GM03348 (cell line): ENCODE results near the gene ZC2HC1B.
A peak's percentile ranks its signal among the peaks of the same experiment; 100 is the strongest.
"Not testable (repeated sequence)": the region's sequence is repeated elsewhere in the genome, so short reads cannot be mapped to it uniquely, and the experiment has no call there.

ENCODE experiments used
- DNase-seq: peaks from one replicate; pipeline ENCODE4 v3.0.0; 2012; ENCODE audit warnings: low spot score

ZC2HC1B gene

DNA sequence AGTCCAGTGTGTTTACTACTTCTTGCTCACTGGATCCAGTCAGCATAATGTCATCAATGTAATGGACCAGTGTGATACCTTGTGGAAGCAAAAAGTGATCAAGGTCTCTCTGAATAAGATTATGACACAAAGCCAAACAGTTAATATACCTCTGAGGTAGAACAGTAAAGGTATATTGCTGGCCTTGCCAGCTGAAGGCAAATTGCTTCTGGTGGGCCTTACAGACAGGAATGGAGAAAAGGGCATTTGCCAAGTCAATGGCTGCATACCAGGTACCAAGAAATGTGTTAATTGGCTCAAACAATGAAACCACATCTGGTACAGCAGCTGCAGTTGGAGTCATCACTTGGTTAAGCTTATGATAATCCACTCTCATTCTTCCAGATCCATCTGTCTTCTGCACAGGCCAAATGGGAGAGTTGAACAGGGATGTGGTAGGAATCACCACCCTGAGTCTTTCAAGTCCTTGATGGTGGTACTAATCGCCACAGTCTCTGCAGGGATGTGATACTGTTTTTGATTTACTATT, 7.0 kb downstream of the ZC2HC1B start:
- DNase-seq, result not testable (repeated sequence)

- no peak for DNase-seq
These were observed 7.9 kb downstream of the ZC2HC1B start for GRCh38 chr6:143872201-143872600.

DNA sequence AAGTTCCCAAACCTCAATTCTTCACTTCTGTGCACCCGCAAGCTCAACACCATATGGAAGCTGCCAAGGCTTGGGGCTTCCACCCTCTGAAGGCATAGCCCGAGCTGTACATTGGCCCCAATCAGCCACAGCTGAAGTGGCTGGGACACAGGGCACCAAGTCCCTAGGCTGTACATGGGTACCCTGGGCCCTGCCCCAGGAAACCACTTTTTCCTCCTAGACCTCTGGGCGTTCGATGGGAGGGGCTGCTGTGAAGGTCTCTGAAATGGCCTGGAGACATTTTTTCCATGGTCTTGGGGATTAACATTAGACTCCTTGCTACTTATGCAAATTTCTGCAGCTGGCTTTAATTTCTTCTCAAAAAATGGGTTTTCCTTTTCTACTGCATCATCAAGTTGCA, 9.3 kb downstream of the ZC2HC1B start:
- not testable (repeated sequence) for DNase-seq

DNA sequence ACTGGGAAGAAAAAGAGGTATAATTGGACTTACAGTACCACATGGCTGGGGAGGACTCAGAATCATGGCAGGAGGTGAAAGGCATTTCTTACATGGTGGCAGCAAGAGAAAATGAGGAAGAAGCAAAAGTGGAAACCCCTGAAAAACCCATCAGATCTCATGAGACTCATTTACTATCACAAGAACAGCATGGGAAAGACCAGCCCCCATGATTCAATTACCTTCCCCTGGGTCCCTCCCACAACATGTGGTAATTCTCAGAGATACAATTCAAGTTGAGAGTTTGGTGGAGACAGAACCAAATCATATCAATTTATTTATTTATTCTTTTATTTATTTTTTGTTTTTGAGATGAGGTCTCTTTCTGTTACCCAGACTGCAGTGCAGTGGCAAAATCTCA, 10.2 kb downstream of the ZC2HC1B start:
- not testable (repeated sequence) for DNase-seq

DNA sequence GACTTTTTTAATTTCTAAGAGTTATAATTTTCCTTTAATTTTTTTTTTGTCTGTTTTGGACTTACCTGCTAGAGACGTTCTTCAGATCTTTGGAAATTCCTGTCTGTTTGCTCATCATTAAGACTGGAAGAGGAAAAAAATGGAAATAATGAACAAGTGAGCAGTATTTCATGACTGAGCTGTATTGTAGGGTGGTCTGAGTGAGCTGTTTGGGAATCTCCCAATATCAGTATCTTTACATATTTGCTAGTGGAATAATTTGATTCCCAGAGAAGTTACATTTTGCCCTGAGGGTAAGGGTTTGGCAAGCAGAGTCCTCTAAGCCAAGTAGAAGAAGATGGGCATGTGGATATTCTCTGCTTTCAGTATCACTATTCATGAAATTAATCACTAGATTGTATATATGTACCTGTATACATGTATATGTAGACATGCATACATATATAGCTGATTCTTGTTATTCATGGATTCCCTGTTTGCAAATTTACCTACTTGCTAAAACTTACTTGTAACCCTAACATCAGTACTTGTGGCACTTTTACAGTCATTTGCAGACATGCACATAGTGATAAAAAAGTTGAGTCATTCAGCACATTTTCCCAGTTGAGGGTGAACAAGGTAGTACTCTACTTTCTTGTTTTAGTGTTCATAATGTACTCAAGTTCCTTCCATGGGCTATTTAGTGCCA, 13.5 kb downstream of the ZC2HC1B start:
- DNase-seq, result no peak

DNA sequence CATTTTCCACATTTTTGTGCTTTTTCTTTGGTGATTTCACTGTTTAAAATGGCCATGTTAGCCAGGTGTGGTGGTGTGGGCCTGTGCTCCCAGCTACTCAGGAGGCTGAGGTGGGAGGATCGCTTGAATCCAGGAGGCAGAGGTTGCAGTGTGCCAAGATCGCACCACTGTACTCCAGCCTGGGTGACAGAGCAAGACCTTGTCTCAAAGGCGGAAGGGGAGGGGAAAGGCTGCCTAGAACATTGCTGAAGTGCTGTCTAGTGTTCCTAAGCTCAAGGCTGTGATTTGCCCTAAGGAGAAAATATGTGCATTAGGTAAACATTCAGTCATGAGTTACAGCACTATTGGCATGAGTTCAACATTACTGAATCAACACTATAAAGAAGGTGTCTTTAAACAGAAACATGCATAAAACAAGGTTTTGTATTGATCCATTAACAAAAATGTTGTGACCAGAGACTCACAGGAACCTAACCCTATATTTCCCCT, 14.0 kb downstream of the ZC2HC1B start:
- no peak for DNase-seq

DNA sequence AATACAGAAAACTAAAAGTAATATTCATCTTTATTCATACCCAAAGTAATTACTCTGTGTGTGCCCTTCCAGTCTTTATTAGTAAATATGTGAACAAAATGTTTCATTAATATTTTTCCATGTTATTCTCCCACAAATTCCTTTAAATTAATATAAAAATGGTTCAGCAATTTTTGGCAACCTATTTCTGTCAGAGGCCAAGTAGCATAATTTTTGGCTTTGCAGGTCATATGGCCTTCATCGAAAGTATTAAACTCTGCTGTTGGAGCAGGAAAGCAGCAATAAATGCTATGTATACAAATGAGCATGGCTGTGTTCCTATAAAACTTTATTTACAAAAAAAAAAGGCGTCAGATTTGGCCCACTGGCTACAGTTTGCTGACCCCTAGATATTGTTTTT, 16.1 kb downstream of the ZC2HC1B start:
- DNase-seq, result no peak

DNA sequence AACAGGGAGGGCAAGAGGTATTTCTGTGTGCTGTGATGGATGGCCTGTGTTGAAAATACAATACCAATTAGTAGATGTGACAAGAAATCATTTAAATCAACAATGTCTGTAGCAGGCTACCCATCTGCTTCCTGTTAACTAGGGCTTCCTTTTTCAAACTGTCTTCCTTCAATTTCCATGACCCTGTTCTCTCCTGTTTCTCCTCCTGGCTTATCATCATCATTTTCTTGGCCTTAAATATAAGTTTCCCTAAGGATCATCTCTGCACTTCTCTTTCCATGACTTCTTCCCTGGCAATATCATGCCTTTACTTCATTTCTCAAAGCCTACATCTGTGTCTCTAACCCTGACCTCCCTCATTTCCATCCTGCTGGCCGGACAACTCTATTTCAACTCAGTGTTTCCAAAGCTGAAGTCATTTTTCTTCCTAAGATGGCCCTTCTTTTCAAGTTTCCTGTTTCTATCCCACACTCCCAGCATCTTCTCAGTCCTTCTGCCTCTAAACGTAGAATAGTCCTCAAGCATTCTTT, 18.2 kb downstream of the ZC2HC1B start:
- DNase-seq, result no peak

DNA sequence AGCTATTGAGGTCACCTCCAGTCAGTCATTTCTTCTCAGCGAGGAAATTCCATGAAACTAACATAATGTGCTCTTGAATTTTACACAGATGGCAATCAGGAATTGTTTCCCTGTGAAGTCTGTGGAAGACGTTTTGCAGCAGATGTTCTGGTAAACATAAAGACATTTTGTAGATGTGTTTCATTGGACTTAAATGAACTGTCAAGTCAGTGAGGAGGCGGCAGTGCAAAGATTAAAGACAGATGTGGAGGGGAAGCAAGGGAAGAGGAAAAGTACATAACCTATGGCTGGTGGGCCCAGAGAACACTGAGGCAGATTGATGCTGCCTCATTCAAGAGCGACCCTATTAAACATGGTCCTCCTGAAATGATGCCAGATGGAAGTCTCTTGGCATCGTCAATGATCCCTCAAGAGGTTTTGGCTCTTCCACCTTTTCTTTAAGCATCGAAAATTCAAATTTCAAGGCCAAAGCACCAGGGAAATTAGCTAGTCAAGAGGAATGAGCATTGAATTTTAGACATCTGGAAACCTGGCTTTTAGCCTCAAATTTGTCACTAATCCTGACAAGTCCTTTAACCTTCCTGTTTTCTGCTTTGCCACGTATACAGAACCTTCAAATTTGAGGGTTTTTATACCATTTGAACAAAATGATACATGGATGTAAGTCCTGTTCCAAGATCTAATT, 20.1 kb downstream of the ZC2HC1B start:
- peak; percentile 16 for DNase-seq

- no peak for DNase-seq
These were observed 20.8 kb downstream of the ZC2HC1B start for GRCh38 chr6:143885116-143885515.

DNA sequence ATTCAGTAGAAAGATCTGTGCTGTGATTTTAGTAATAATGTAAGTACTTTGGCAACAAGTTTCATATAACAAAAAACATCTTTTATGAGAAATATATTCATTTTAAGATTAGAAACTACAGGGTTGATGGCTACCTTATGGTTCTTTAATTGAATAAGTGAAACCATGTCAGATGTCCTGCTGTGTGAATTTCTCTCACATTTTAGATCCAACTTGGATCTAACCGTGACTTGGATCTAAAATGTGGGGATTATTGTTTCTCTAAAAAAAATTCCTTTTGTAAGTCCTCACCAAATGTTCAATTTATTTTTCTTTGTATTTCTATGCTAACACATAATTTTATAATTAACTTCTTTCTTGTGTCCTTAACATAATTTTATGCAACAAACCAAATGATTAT, 30.4 kb downstream of the ZC2HC1B start:
- DNase-seq, result no peak

DNA sequence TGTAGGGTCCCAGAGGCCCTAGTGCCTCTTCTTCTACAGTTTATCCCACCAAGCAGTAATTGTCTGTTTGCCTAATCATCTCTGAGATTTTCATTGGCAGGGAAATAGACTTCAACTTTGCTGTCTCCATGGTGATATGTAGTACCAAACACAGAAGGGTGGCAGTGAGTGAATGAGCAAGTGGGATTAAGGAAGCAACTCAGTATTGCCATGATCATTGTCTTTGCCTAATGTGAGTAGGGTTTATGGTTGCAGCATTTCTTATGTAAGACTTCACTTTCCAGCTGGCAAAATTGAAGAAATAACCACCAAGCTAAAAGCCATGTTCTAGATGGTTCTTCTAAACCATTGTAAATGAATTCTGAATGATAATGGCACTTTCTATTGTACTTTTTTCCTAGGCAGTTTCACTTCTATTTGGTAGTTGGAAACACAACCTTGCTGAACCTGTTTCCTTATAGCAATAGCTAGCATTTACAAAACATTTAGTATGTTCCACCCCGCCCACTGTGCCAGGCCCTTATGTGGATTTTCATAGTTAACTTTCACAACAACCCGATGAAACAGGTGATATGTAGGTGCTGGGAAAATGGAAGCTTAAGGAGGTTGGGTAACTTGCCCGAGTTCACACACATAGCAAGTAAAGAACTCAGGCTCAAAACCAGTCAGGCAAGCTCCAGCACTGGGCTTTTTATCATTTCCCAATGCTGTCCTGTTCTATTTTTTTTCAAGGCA, 32.0 kb downstream of the ZC2HC1B start:
- no peak for DNase-seq

DNA sequence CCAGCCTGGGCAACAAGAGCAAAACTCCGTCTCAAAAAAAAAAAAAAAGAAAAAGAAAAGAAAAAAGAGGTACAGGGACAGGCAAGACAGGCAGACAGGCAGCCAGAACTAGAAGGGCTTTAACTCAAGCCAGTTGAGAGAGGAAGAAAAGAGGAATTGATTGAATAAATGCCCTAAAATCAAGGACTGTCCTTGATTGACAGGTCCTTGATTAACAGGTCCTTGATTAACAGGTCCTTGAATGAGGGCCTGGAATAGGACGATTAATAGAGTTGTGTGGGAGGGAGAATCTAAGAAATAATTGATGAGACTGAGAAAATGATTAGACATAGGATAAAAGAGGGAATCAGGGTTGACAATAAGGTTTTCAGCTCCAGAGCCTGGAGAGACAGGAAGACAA, 36.1 kb downstream of the ZC2HC1B start:
- DNase-seq, result no peak

- DNase-seq, result peak; percentile 46
These were observed 37.8 kb downstream of the ZC2HC1B start for GRCh38 chr6:143901885-143902750.

GRCh38 chr6:143902827-143903226, 38.6 kb downstream of the ZC2HC1B start:
- no peak for DNase-seq

GRCh38 chr6:143911028-143911427, 46.8 kb downstream of the ZC2HC1B start:
- DNase-seq, result no peak

- no peak for DNase-seq
These were observed 48.4 kb downstream of the ZC2HC1B start for GRCh38 chr6:143912671-143913070.

DNA sequence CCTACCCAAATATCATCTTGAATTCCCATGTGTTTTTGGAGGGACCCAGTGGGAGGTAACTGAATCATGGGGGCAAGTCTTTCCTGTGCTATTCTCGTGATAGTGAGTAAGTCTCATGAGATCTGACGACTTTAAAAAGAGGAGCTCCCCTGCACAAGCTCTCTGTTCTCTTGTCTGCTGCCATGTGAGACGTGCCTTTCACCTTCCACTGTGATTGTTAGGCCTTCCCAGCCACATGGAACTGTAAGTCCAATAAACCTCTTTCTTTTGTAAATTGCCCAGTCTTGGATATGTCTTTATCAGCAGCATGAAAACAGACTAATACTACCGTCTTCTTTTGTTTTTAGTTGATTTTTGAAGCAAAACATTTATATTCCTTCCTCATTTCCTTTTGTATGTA, 52.8 kb downstream of the ZC2HC1B start:
- not testable (repeated sequence) for DNase-seq

- no peak for DNase-seq
These were observed 64.6 kb downstream of the ZC2HC1B start for GRCh38 chr6:143928853-143929252.

DNA sequence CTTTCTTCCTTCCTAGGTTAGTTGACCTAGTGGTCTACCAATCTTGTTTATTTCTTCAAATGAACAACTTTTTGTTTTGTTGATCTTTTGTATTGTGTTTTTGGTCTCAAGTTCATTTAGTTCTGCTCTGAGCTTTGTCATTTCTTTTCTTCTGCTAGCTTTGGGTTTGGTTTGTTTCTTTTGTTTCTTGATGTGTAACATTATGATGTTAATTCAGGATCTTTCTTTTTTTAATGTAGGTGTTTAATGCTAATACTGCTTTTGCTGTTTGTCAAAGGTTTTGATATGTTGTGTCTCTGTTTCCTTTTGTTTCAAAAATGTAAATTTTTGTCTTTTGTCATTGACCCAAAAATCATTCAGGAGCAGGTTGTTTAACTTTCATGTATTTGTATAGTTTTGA, 65.7 kb downstream of the ZC2HC1B start:
- DNase-seq, result no peak

- no peak for DNase-seq
These were observed 70.1 kb downstream of the ZC2HC1B start for GRCh38 chr6:143934331-143934730.
